ENCODE results near the gene PTBP3.

Gene PTBP3

GRCh38 chr9:112311497-112311896 lies 21.9 kb downstream of the PTBP3 start:
- Histone ChIP-seq H3K36me3 (ENCODE audit: insufficient read depth, low read length) (no peaks in the 10 kb centered on the region), H2AFZ (ENCODE audit: low read length) (no peak overlapping the region), H3K9me3 (ENCODE audit: insufficient read depth, low read depth, low read length) (no peaks in the 10 kb centered on the region), H3F3A (ENCODE audit: low read depth) (no peaks in the 10 kb centered on the region), H3K4me3 (ENCODE audit: low read length, poor library complexity, severe bottlenecking) (no peak overlapping the region), H3K4me2 (ENCODE audit: low read depth, low read length, poor library complexity, severe bottlenecking) (no peak overlapping the region), H3K9me2 (replicated peaks; ENCODE audit: low read depth, low read length) (no peaks in the 10 kb centered on the region), H3K27me3 (ENCODE audit: insufficient read depth, low read length, poor library complexity, severe bottlenecking) (no peaks in the 10 kb centered on the region), H3K79me2 (ENCODE audit: insufficient read depth, low read length) (peaks cover 95% of the 10 kb centered on the region), H3K9ac (ENCODE audit: low read depth, low read length, poor library complexity, severe bottlenecking) (no peak overlapping the region), H4K20me1 (ENCODE audit: insufficient read depth, low read length, poor library complexity, severe bottlenecking) (peaks cover 43% of the 10 kb centered on the region), H3K4me1 (ENCODE audit: insufficient read depth, low read length, poor library complexity, severe bottlenecking) (no peaks in the 10 kb centered on the region)
- TF ChIP-seq EZH2phosphoT487 (IDR thresholded peaks at IDR 0.05; ENCODE audit: borderline replicate concordance), result no peak
- no peak for TF ChIP-seq CTCF (conservative IDR thresholded peaks at IDR 0.05; ENCODE audit: low read length)

- H4K20me1 ChIP-seq (ENCODE audit: insufficient read depth, low read length, poor library complexity, severe bottlenecking), result peaks cover 37% of the 10 kb centered on the region
- H3K4me2 ChIP-seq (ENCODE audit: low read depth, low read length, poor library complexity, severe bottlenecking), result no peak overlapping the region
- H3K36me3 ChIP-seq (ENCODE audit: insufficient read depth, low read length), result no peaks in the 10 kb centered on the region
- no peaks in the 10 kb centered on the region for H3K27me3 ChIP-seq (ENCODE audit: insufficient read depth, low read length, poor library complexity, severe bottlenecking)
- no peak overlapping the region for H2AFZ ChIP-seq (ENCODE audit: low read length)
- no peaks in the 10 kb centered on the region for H3F3A ChIP-seq (ENCODE audit: low read depth)
- no peaks in the 10 kb centered on the region for H3K4me1 ChIP-seq (ENCODE audit: insufficient read depth, low read length, poor library complexity, severe bottlenecking)
- H3K4me3 ChIP-seq (ENCODE audit: low read length, poor library complexity, severe bottlenecking), result no peak overlapping the region
- H3K9me2 ChIP-seq (replicated peaks; ENCODE audit: low read depth, low read length), result no peaks in the 10 kb centered on the region
- no peak for TF ChIP-seq CTCF (conservative IDR thresholded peaks at IDR 0.05; ENCODE audit: low read length)
- no peak for TF ChIP-seq EZH2phosphoT487 (IDR thresholded peaks at IDR 0.05; ENCODE audit: borderline replicate concordance)
- H3K9ac ChIP-seq (ENCODE audit: low read depth, low read length, poor library complexity, severe bottlenecking), result no peak overlapping the region
- H3K9me3 ChIP-seq (ENCODE audit: insufficient read depth, low read depth, low read length), result no peaks in the 10 kb centered on the region
- H3K79me2 ChIP-seq (ENCODE audit: insufficient read depth, low read length), result peaks cover 94% of the 10 kb centered on the region
Measured at GRCh38 chr9:112310826-112311225, 22.6 kb downstream of the PTBP3 start.

GRCh38 chr9:112308588-112308987 lies 24.8 kb downstream of the PTBP3 start:
- Histone ChIP-seq H3K9ac (ENCODE audit: low read depth, low read length, poor library complexity, severe bottlenecking) (no peak overlapping the region), H3K4me1 (ENCODE audit: insufficient read depth, low read length, poor library complexity, severe bottlenecking) (no peaks in the 10 kb centered on the region), H3K9me2 (replicated peaks; ENCODE audit: low read depth, low read length) (no peaks in the 10 kb centered on the region), H3K79me2 (ENCODE audit: insufficient read depth, low read length) (peaks cover 91% of the 10 kb centered on the region), H3F3A (ENCODE audit: low read depth) (no peaks in the 10 kb centered on the region), H3K4me2 (ENCODE audit: low read depth, low read length, poor library complexity, severe bottlenecking) (no peak overlapping the region), H4K20me1 (ENCODE audit: insufficient read depth, low read length, poor library complexity, severe bottlenecking) (peaks cover 27% of the 10 kb centered on the region), H2AFZ (ENCODE audit: low read length) (no peak overlapping the region), H3K4me3 (ENCODE audit: low read length, poor library complexity, severe bottlenecking) (no peak overlapping the region), H3K36me3 (ENCODE audit: insufficient read depth, low read length) (no peaks in the 10 kb centered on the region), H3K9me3 (ENCODE audit: insufficient read depth, low read depth, low read length) (no peaks in the 10 kb centered on the region), H3K27me3 (ENCODE audit: insufficient read depth, low read length, poor library complexity, severe bottlenecking) (no peaks in the 10 kb centered on the region)
- TF ChIP-seq EZH2phosphoT487 (IDR thresholded peaks at IDR 0.05; ENCODE audit: borderline replicate concordance) (no peak), CTCF (conservative IDR thresholded peaks at IDR 0.05; ENCODE audit: low read length) (no peak)

Data from Loucy (cell line).